ENCODE measurements around the gene DLG5. TPM values are rescaled to one million over a fixed set of nuclear protein-coding genes. Genes with fewer than 3 reads are reported as not detected.

Gene DLG5
- total RNA-seq, 4 donors from 2014 or later = 52.0 to 127 (median 56.3) TPM

- H3K9me3 ChIP-seq = no peaks in the 10 kb centered on the region
- no peak overlapping the region for H3K27ac ChIP-seq
- TF ChIP-seq POLR2AphosphoS5 (IDR thresholded peaks at IDR 0.05) = no peak
- H3K27me3 ChIP-seq = no peaks in the 10 kb centered on the region
- H3K4me3 ChIP-seq = no peak overlapping the region
- peaks cover 0 to 73% (median 13%) of the 10 kb centered on the region in 3 donors for H3K4me1 ChIP-seq
- 87 to 100% methylated on average over 1 to 3 of the region's 5 CpGs for WGBS, 2 donors (ENCODE audit: low coverage in 1 of 2)
- no peaks in the 10 kb centered on the region for H3K36me3 ChIP-seq
- no peak for ATAC-seq
These were observed 19.6 kb downstream of the DLG5 start for GRCh38 chr10:77906951-77907421.

- Histone ChIP-seq H3K4me1 (peaks cover 0 to 73% (median 22%) of the 10 kb centered on the region in 3 donors), H3K27ac (no peak overlapping the region), H3K36me3 (no peaks in the 10 kb centered on the region), H3K4me3 (no peak overlapping the region), H3K27me3 (no peaks in the 10 kb centered on the region), H3K9me3 (no peaks in the 10 kb centered on the region)
- 60% methylated on average over 1 of the region's 1 CpG; no CpG with 5 or more reads in 1 of the 2 donors for WGBS, 2 donors (ENCODE audit: low coverage in 1 of 2)
- TF ChIP-seq POLR2AphosphoS5 (IDR thresholded peaks at IDR 0.05) (no peak), EP300 (IDR thresholded peaks at IDR 0.05) (no peak), POLR2A (IDR thresholded peaks at IDR 0.05) (no peak)
- TF ChIP-seq, protein P1, sequence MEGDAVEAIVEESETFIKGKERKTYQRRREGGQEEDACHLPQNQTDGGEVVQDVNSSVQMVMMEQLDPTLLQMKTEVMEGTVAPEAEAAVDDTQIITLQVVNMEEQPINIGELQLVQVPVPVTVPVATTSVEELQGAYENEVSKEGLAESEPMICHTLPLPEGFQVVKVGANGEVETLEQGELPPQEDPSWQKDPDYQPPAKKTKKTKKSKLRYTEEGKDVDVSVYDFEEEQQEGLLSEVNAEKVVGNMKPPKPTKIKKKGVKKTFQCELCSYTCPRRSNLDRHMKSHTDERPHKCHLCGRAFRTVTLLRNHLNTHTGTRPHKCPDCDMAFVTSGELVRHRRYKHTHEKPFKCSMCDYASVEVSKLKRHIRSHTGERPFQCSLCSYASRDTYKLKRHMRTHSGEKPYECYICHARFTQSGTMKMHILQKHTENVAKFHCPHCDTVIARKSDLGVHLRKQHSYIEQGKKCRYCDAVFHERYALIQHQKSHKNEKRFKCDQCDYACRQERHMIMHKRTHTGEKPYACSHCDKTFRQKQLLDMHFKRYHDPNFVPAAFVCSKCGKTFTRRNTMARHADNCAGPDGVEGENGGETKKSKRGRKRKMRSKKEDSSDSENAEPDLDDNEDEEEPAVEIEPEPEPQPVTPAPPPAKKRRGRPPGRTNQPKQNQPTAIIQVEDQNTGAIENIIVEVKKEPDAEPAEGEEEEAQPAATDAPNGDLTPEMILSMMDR (IDR thresholded peaks at IDR 0.05) = no peak
- ATAC-seq = no peak
These were observed 20.8 kb downstream of the DLG5 start for GRCh38 chr10:77905781-77906180.

DNA sequence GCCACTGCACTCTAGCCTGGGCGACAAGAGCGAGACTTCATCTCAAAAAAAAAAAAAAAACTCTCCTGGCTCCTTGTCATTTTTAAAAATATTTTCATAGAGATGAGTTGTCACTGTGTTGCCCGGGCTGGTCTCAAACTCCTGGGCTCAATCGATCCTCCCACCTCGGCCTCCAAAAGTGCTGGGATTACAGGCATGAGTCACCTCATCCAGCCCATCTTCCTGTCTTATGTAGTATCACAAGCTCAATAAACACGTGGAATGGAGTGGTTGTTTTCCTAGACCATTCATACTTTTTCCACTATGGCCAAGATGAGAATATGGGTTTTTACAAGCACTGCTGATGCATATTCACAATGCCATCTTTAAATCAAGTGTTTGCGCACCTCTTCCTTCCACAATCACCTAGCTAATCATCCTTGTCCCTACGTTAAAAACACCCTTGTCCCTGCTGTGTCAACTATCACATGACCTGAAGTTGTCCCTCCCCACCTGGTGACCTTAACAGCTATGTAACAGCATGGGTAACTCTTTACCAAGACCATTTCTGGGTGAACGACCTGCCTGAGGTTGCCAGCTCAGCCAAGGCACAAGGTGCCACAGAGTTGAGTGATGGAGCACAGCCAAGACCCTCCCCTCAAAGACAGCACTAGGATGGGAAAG is 21.3 kb downstream of the DLG5 start:
- no peak for ATAC-seq
- H3K36me3 ChIP-seq = no peaks in the 10 kb centered on the region
- 76 to 86% methylated on average over 8 to 9 of the region's 9 CpGs for WGBS, 2 donors (ENCODE audit: low coverage in 1 of 2)
- H3K4me3 ChIP-seq = no peak overlapping the region
- H3K4me1 ChIP-seq = peaks cover 0 to 73% (median 25%) of the 10 kb centered on the region in 3 donors
- no peak overlapping the region for H3K27ac ChIP-seq
- H3K27me3 ChIP-seq = no peaks in the 10 kb centered on the region
- no peaks in the 10 kb centered on the region for H3K9me3 ChIP-seq
- TF ChIP-seq POLR2A (IDR thresholded peaks at IDR 0.05) = no peak
- no peak for TF ChIP-seq POLR2AphosphoS5 (IDR thresholded peaks at IDR 0.05)
- TF ChIP-seq, protein P1 (IDR thresholded peaks at IDR 0.05) = no peak
- no peak for TF ChIP-seq EP300 (IDR thresholded peaks at IDR 0.05)

GRCh38 chr10:77904100-77904840 is 22.3 kb downstream of the DLG5 start:
- H3K4me3 ChIP-seq = no peak overlapping the region
- H3K27me3 ChIP-seq = no peaks in the 10 kb centered on the region
- H3K9me3 ChIP-seq = no peaks in the 10 kb centered on the region
- no peak overlapping the region for H3K27ac ChIP-seq
- ATAC-seq = no peak
- TF ChIP-seq POLR2AphosphoS5 (IDR thresholded peaks at IDR 0.05) (no peak), EP300 (IDR thresholded peaks at IDR 0.05) (no peak), POLR2A (IDR thresholded peaks at IDR 0.05) (no peak)
- TF ChIP-seq, protein P1 (IDR thresholded peaks at IDR 0.05) = no peak
- 69 to 95% methylated on average over 2 to 7 of the region's 8 CpGs for WGBS, 2 donors (ENCODE audit: low coverage in 1 of 2)
- no peaks in the 10 kb centered on the region for H3K36me3 ChIP-seq
- peaks cover 2 to 73% (median 25%) of the 10 kb centered on the region in 3 donors for H3K4me1 ChIP-seq

DNA sequence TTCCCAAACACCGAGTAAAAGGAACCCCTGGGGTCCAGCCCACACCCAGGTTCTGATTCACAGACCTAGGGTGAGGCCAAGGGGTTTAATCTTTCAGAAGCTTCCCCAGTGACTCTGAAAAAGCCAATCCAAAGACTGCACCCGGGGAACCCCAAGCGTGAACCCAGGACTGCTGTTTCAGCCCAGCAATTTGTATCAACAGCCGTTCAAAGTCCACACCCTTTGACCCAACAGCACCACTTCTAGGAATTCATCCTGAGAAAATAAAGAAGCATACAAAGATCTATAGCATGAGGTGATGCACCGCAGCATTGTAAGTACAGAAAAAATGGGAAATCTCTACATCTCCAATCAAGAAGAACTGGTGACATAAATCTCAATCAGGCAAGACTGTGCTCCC is 24.4 kb downstream of the DLG5 start:
- H3K4me1 ChIP-seq = peaks cover 6 to 73% (median 34%) of the 10 kb centered on the region in 3 donors
- no peak overlapping the region for H3K4me3 ChIP-seq
- WGBS, 2 donors (ENCODE audit: low coverage in 1 of 2) = 64 to 89% methylated on average over 3 to 4 of the region's 5 CpGs
- ATAC-seq = no peak
- no peaks in the 10 kb centered on the region for H3K36me3 ChIP-seq
- TF ChIP-seq EP300 (IDR thresholded peaks at IDR 0.05) (no peak), POLR2A (IDR thresholded peaks at IDR 0.05) (no peak), POLR2AphosphoS5 (IDR thresholded peaks at IDR 0.05) (no peak)
- TF ChIP-seq, protein P1 (IDR thresholded peaks at IDR 0.05) = no peak
- H3K27me3 ChIP-seq = no peaks in the 10 kb centered on the region
- no peak overlapping the region for H3K27ac ChIP-seq
- H3K9me3 ChIP-seq = no peaks in the 10 kb centered on the region

All from gastroesophageal sphincter (tissue), 4 donors.